ENCODE measurements around the gene CEBPA.

Gene CEBPA

DNA sequence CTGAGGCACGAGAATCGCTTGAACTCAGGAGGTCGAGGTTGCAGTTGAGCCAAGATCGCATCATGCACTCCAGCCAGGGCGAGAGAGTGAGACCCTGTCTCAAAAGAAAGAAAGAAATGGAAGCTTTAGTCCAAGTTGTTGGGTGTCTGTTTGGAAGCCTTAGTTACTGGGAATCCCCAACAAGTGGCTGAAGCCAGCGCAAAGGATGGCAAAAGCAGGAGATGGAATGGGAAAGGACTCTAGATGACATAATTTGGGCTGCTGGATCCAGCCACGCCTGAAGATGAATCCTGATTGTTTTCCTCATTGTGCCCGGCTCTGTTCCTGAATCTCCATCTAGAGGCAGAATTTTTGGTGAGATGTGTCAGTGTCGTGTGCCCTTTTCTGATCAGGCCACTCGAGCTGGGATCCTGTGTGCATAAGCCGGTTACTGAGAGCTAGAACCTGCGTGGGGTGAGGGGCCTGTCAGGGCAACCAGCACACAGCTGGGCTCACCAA, 18.1 kb downstream of the CEBPA start:
- TF ChIP-seq, protein P1, sequence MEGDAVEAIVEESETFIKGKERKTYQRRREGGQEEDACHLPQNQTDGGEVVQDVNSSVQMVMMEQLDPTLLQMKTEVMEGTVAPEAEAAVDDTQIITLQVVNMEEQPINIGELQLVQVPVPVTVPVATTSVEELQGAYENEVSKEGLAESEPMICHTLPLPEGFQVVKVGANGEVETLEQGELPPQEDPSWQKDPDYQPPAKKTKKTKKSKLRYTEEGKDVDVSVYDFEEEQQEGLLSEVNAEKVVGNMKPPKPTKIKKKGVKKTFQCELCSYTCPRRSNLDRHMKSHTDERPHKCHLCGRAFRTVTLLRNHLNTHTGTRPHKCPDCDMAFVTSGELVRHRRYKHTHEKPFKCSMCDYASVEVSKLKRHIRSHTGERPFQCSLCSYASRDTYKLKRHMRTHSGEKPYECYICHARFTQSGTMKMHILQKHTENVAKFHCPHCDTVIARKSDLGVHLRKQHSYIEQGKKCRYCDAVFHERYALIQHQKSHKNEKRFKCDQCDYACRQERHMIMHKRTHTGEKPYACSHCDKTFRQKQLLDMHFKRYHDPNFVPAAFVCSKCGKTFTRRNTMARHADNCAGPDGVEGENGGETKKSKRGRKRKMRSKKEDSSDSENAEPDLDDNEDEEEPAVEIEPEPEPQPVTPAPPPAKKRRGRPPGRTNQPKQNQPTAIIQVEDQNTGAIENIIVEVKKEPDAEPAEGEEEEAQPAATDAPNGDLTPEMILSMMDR (IDR thresholded peaks at IDR 0.05; ENCODE audit: low read depth, low read length), result no peak
- no peak overlapping the region for H3K4me3 ChIP-seq (ENCODE audit: low read depth, low read length)

DNA sequence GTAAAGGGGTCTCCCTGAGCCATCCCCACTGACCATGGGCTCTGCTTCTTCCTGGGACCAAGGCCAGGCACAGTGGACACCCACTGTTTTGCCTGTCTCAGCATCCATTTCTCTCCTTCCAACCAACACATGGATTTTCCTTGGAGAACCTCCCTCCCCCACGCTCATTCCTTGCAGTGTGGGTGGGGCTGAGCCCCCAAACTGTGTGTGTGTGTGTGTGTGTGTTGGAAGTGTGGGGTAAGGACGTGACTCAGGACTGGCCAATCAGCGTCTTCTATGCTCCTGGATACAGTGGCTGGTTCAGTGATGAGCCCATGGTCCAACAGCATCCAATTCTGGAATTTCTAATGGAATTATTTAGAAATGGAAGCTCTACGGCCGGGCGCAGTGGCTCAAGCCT, 18.7 kb downstream of the CEBPA start:
- no peak overlapping the region for H3K4me3 ChIP-seq (ENCODE audit: low read depth, low read length)
- TF ChIP-seq, protein P1 (IDR thresholded peaks at IDR 0.05; ENCODE audit: low read depth, low read length), result no peak

DNA sequence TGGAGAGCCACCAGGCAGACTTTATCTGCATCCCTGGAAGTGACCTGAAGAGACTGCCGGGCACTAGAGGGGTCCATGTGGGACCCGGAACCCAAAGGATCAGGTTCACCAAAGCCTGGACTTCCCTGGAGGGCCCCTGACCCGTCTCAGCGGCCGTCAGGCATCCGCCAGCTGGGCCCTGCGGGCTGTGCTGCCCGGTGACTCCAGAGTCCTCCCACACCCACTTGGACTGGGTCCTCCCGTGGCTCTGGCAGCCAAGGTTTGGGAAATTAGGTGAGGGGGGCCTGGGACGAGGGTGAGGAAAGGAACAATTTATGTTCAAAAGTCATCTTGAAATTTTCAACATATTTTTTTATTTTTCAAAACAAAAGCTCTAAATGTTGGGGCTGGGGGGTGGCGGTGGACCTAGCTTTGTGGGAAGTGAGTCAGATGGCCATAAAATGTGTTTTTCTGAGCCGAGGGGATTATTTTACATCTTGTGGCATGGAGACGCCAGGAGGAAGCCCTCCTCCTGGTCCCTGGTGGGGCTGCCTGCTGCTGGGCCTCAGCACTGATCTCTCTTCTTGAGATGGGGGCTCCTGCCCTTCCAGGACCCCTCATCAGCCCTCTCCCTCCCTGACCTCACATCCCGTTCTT, 20.2 kb downstream of the CEBPA start:
- H3K4me3 ChIP-seq (ENCODE audit: low read depth, low read length), result no peak overlapping the region
- TF ChIP-seq, protein P1 (IDR thresholded peaks at IDR 0.05; ENCODE audit: low read depth, low read length), result no peak

DNA sequence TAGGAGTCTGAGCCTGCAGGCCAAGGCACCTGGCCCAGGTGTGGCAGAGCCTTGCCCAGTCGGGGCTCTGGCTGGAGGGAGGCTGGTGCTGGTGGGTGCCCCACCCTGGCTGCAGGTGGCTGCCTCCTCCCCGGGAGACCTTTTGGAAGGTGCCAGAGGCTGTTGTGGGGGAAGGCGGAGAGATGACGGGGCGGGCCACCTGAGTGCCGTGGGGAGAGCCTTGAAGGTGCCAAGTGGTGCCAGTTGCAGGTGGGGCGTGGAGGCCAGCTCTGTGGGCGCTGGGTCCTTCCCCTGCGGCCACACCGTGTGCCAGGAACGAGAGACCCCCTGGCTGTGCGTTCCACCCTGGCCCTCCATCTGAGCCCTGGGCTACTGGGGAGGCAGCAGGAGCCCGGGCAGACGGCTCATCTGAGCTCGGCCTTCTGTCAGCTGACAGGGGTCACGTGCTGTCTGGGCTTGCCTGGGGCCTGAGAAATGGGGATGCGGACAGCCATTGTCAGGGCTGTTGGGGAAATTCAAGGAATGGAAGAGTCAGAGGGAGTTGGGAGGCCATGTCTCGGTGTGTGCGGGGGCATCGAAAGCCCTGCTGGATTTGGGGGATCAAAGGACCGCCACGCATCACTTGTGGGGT, 20.9 kb downstream of the CEBPA start:
- no peak overlapping the region for H3K4me3 ChIP-seq (ENCODE audit: low read depth, low read length)
- TF ChIP-seq, protein P1 (IDR thresholded peaks at IDR 0.05; ENCODE audit: low read depth, low read length), result no peak

DNA sequence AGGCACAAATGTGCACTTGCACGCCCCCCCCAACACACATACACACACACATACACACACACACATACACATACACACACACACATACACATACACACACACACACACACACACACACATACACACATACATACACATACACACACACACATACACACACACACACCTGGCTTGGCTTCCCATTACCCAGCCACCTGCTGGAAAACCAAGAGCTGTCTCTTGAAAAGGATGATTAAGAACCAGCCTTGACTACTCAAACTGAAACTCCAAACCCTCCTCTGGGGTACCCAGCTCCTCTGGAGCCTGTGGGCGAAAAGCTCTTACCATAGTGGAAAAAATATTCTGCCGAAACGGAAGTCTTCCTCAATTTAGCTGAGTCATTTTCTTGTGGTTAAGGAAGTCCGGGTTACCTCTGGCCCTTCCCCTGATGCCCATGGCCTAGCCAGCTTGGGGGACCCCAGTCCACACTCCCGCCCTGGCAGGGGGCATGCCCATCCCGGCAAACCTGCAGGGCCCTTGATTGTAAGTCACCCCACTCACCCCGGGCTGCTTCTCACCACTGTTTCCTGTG, 21.9 kb downstream of the CEBPA start:
- TF ChIP-seq, protein P1 (IDR thresholded peaks at IDR 0.05; ENCODE audit: low read depth, low read length), result no peak
- no peak overlapping the region for H3K4me3 ChIP-seq (ENCODE audit: low read depth, low read length)

DNA sequence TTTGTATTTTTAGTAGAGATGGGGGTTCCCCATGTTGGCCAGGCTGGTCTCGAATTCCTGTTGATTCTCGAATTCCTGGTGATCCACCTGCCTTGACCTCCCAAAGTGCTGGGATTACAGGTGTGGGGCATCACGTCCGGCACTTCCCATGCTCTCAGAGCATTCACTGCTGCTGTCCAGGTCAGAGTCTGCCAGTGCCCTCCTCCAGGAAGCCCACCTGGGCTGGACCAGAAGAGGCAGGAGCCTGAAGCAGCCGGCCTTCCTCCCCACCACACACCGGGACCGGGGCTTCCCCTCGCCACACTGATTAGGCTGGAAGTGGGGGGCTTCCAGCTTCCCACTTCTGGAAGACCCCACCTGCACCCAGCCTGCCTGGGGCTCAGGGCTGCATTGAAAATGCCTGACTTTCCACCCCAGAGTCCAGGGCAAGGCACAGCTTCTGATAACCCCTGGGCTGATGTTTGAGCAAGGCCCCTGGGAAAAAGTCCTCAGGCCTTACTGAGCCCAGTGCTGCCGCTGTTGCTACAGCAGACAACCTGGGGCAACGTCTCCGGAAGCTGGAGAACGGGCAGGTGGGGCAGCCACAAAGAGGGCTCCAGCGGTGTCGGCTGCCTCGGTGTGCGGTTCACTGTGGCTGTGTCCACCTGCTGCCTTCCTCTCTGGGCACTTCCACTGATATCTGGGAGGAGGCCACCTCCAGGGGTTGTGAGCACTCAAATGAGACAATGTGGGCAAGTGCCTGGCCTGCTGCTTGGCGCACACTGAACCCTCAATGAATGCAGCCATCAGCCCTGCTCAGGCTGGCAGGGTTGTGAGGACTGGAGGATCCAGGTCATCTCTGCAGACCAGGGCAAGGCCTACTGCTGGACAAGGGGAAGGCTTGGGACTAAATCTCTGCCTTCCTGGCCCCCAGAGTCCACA, 22.6 kb downstream of the CEBPA start:
- H3K4me3 ChIP-seq (ENCODE audit: low read depth, low read length), result no peak overlapping the region
- TF ChIP-seq, protein P1 (IDR thresholded peaks at IDR 0.05; ENCODE audit: low read depth, low read length), result no peak
